GM18909 (cell line): ENCODE data around the gene CER1.

Experiments
- ATAC-seq: cut with Tn5 transposase; IDR thresholded peaks from one replicate; pipeline ENCODE4 v1.9.1; 2021; ENCODE audit warnings: mild to moderate bottlenecking; ENCODE audit not compliant: unreplicated experiment, poor library complexity

The CER1 gene, protein sequence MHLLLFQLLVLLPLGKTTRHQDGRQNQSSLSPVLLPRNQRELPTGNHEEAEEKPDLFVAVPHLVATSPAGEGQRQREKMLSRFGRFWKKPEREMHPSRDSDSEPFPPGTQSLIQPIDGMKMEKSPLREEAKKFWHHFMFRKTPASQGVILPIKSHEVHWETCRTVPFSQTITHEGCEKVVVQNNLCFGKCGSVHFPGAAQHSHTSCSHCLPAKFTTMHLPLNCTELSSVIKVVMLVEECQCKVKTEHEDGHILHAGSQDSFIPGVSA

DNA sequence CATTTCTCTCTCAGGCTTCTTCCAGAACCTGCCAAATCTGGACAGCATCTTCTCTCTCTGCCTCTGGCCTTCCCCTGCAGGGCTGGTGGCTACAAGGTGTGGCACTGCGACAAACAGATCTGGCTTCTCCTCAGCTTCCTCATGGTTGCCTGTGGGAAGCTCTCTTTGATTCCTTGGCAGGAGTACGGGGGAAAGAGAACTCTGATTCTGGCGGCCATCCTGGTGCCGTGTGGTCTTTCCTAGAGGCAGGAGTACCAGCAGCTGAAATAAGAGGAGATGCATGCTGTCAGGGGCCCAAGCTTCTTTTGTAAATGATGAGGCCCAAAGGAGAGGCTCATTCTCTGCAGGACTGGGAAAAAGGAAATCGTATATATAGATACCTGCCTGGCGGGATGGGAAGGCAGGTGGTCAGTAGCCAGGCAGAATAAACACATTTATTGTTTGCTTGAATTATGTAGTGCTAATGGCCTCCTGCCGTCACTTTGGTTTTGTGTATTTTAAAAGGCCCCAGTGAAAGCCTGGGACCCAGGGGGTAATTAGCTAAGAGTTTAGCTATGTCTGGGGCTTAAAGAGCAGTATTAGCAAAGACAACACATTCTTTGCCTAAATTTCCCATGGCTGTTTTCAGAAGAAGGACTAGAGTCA is at the start of gene CER1:
TSS of gene CER1 (minus strand) at position 343 of the 645 bp plus-strand sequence. CDS start at position 282, 61 bp downstream.
- ATAC-seq = no peak

DNA sequence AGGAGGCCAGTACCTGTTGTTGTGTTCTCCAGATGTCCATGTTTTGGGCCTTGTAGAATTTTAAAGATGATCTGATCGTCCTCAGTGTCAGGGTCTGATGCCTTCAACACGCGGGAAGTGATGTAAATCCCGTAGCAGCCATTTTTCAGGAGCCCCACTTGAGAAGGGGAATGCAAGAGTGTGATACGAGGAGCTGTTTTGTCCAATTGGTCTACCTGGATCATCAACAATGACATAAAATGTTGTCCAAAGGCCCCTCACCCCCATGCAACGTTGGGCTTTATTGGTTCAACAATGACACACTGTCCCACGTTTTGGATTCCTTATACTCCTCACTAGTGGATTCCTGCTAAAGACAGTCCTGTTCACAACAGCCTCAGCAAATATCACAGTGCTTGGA is 48.1 kb upstream of the CER1 start:
- ATAC-seq = no peak

DNA sequence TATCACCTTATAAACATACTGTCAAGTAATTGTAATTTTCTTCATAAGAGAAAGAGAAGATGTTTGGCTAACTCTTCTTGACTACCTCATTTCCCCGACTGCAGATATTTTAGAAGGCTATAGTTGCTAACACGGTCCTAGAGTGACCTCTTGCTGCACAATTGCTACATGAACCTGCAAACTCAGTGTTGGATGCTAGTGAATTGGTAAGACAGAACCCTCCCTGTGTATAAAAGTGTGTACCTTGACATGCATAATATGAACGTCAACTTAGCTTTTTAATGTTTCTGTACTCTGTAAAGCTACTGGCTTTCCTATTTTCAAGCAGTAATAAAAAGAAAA is 46.7 kb upstream of the CER1 start:
- ATAC-seq = peak; percentile 48

DNA sequence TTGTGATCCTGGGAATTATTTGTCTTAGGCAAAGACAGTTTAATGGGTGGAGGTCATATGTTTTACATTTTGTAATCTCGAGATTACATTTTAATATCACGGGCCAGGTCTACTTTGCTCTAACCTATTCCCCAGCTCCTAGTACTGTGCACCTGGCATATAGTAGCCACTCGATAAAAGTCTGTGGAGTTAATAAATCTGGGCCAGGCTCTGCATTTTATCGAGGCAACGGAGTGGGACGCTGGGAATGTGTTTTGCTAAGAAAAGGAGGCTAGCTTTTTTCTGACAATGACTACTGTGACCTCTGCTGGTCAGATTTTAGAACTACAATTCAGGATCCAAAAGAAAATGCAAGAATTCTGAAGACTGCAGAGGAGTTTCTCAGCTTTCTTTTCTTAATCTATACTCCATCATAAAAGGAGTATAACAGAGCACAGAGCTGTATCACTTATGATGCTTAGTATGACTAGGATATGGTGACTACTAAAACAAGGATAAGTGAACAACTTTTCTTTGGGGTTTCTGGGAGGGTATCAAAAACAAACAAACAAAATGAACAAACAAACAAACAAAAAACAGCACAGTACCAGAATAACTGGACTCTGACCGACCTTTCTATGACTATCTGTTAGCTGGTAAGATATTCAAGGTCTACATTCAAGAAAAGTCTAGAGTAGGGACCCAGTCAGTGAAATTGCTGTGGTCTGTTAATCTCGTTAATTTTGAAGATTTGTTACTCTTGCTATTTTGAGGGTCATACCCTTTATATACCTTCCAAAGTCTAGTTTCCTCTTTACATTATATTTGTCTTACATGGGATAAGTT is 46.1 kb upstream of the CER1 start:
- peak; percentile 18 for ATAC-seq

DNA sequence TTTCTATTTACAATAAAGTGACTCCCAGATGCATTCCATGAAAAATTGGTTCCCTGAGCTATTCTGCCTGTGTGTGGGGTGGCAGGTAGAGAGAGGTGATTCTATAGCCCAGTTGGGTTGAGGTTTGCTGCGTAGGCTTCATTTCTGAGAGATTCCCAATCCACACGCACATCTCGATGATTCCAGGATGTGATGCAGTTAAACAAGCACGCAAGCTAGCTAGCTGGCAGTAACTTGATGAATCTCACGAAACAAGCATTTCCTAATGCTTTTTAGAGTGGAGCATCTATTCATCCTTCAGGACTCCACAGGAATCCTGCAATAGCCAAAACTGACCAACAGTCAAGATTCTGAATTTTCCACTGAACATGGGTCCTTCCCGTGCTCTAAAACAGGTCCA is 43.8 kb upstream of the CER1 start:
- ATAC-seq = no peak

DNA sequence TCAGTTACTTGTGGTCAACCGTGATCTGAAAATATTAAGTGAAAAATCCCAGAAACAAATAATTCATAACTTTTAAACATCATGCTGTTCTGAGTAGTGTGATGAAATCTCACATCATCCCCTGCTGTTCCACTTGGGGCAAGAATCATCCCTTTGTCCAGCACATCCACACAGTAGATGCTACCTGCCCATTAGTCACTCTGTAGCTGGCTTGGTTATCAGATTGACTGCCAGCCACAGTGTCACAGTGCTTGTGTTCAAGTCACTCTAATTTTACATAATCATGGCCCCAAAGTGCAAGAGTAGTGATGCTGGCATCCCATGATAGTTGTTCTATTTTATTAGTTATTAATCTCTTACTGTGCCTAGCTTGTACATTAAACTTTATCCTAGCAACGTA is 39.1 kb upstream of the CER1 start:
- no peak for ATAC-seq

DNA sequence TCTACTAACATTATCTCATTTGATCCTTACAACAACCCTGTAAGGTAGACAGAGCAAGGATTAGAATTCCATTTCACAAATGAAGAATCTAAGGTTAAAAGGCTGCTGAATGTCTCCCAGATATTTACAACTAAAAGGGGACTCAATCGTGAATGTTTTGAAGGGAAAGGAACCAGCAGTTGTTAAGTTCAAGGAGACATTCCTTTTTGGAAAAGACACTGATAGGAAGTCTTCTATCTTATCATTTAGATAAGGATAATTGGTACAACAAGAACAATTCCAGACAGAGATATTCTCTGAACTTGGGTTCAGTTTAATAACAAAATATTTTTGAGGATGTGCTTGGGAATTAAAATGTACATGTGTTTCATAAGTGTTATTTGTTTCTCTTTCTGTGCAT is 37.5 kb upstream of the CER1 start:
- no peak for ATAC-seq

DNA sequence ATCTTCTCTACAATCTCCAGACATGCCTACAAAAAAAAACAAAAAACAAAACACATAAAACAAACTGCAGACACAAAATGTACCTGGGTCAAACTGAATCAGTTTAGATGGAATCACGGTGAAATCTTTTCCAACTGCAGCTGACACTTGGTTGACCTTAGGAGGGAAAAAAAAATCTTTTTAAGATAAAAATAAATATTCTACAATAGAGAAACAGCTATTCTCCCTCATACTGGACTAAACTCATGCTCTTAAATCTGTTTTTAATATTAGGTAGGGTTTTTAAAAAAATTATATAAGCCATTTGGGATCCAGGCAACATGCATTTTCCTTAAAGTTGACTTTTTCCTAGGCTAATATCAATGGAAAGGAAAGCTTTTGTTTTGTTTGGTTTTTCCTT is 33.8 kb upstream of the CER1 start:
- no peak for ATAC-seq

DNA sequence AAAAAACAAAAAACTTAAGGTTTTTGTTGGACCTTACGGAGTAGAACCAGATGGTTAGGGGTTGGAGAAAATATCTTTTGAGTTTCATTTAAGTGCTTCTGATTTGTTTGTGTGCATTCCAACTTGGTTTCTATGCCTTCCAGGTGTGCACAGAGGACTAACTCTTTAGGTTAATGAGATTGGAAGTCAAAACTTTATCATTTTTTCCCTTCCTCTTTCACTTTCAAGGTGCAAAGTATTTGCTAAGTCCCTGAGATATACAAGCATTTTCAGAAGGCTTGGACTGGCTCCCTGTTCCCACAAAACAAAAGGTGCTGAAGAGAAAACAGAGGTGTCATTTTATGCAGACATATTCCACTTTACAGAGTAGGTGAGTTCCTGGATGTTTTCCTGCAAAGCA is 30.3 kb upstream of the CER1 start:
- no peak for ATAC-seq

DNA sequence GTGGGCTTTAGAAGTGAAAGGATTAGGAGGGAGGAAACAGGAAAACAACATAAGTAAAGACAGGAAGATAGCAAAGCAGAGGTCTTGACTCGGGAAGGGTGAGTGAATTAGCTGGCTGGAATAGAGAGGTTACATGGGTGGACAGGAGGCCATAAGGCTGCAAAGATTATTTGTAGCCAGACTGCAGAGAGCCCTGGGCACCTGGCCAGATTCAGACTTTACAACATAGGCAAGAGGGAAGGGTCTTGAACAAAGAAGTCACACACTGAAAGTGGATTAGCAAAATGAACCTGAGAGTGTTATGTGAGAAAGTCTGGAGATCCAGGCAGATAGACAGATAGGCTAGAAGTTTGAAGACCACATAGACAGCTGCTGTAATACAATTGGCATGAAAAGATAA is 29.7 kb upstream of the CER1 start:
- no peak for ATAC-seq

DNA sequence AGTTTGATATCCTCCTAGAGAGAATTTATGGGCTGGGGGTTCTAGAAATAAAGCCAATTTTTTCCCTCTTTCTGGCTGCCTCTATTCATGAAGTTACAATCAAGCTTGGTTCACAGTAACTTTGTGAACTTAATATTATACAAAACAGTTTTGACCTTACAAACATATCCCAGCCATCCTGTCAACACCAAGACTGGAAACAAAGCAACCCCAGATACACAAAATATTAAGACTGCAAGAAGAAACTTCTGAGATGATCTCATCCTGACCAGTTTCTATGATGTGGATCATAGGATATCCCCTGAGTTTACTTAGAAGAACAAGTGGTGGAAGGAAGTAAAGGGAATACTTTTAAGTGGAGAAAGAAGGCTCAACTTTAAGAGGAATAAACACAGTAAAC is 28.3 kb upstream of the CER1 start:
- no peak for ATAC-seq

DNA sequence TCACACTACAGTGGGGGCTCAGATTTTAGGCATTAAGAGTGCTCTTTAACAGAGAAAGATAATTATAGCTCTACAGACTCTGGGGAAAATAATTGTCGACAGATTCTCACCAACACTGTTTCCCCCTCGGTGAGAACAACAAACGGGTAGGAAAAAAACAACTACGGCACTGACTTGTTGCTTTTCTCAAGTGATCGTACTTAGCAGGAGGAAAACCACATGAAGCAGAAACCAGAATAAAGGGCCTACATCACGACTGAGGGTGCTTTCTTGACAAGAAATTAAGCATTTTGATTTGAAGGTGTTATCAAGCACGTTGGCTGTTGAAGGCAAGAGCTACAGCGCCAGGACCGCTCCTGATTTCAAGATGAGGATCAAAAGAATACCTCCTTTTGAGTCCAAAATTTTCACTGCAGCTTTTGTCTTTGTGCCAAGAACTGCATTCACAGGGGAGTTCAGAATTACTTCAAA is 27.2 kb upstream of the CER1 start:
- no peak for ATAC-seq

DNA sequence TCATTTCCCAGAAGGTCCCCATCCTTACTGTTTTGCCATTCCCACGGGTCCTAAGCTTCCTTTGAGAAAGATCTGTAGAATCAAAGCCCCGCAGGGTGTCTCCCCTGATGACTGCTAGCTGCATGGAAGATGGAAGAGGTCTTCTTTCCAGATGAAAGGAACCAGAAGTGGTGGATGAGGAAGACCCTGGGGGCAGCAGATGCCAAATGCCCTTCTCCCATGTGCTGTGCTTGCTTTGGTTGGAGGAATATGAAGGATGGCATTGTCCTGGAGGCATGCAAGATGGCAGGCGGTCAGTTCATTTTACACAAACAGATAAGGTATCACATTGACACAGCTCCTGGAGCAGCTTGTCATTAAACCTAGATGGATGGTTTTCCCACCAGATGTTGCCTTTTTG is 25.8 kb upstream of the CER1 start:
- ATAC-seq = no peak

DNA sequence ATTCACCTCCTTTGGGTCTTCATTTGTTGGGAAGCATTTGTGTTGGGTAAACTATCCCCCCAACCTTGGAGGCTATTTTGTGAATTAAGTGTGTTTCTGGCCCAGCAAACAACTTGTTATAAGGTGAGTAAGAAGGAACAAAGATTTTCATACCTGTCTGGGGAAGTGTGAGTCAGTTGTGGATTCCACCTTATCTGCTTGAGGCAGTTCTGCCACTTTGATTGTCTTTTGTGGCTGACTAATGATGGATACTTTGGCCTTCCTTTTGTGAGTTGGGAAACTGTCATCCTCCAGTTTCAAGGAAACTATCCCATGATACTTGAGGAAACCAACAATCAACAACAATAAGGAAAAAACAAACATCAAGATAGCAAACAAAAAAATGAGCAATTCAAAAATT is 24.6 kb upstream of the CER1 start:
- no peak for ATAC-seq

DNA sequence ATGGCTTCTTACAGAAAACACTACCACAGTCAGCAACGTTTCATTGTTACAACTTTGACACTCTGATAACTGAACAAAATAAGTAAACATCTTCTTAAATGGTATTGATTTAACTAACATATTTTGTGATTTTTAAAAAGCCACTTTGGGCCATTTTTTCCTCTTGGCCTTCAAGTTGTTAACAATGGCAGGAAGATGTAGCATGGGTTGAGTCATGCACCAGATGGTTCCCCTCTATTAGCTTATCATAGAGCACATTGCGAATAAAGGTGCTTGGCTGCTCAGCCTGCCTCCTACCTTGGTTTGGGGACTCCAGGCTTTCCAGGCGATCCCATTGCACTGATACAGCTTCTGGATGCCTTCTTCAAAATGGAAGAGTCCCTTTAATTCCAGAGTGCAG is 24.1 kb upstream of the CER1 start:
- no peak for ATAC-seq

DNA sequence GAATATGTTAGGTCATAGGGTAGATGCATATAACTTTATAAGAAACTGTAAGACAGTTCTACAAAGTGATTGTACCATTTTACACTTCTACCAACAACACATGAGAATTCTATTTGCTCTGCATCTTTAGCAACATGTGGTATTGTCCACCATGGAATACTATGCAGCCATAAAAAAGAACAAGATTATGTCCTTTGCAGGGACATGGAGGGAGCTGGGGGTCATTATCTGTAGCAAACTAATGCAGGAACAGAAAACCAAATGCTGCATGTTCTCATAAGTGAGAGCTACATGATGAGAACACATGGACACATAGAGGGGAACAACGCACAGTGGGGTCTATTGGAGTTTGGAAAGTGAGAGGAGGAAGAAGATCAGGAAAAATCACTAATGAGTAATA is 22.2 kb upstream of the CER1 start:
- ATAC-seq = no peak

DNA sequence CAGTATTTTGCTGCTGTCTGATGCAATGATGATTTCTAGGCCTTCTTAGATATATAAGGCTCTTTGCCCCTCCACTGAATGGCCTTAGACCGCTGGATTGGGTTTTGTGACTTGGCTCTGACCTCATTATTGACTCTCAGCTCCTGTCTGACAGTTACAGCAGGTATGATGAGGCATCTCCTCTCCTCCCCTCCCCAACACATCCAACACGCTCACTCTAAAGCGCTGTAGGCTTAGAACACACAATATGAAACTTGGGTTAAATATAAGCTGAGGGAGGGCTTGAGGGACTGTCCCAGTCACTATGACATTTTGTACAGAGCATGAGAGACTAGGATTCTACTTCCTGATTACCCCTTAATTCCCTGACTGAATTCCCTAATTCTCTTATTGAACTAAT is 18.8 kb upstream of the CER1 start:
- ATAC-seq = peak; percentile 95

DNA sequence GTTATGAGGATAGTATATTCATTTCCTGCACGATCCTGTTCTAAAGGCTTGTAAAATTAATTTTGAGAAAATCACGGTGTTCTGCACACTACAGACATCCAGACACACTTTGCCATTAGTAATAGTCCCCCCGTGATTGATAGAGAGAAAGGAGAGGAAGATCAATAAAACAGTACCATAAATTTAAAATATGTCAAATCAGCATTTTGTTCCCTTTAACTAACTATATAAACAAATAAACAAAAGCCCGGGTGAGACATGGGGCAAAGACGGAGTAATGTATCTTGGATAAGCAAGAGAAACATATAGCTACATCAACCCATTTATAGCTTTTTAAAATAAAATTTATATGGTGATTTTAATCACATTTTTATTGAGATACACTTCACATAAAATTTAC is 10.6 kb upstream of the CER1 start:
- ATAC-seq = no peak

DNA sequence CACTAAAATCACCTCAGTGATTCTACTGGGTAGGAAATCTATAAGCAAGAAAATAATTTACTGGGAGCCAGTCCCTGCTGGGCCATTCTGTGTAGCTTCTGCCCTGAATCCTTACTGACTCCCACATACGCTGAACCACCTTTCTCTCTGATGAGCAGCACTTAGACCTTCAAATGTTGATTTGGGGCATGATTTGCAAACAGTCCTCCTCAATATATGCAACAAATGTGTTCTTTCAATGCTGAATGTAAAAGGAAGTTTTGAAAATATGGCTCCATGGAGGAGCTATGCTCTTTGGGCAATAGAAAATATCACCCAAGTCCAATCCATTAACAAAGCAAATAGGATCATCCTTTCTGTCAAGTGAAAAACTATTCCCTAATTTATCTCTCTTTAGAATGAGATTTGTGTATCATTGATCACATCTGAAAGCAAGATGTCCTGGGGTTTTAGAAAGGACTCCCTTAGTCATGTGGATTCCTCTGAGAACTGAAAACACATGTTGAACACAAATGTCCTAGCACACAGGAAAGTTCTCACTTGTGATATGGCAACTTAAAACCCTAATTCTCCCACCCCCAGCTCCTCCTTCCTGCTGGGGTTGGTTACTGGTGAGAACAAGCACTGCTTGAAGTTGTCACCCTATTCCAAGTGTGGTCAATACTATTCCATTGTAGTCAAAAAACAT is 8.9 kb upstream of the CER1 start:
- no peak for ATAC-seq

DNA sequence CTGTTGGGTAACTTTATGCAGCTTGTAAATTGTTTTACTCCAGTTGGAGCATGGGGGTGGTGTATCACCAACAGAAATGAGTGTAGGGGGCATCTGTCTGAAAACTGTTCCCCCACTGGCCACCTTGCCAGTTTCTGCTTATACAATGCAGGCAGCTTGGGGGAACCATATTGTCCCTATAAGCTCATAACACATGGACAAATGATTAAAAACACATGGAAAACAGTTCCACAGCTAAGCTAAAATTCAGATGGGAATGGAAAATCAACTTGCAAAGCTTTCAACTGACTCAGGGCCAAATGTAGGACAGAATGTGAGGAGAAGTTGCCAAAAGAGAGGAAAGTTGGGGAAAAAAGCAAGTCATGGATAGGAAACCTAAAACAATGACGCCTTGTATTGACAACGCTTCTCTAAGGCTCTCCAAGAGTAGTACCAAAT is 7.9 kb upstream of the CER1 start:
- ATAC-seq = no peak

DNA sequence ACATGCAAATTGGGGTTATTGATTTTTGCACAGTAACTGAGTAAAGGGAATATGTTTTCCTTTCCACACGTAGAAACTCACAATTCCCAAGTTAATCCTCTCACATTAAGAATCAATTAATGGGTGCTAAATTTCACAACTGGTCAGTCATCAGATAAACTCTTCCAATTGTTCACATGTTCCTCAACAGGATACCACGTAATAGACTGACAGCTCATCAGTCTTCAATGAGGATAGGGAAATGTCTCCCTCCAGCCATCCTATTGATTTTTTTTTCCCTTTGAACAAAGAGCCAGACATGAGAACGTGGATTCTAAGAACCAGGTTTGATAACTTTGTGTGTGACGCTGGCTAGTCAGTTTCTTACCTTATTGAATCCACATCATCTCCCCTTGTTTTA is 768 bp upstream of the CER1 start:
- no peak for ATAC-seq
